HG02885 (cell line): Measurements from ENCODE around the gene TAOK1.
"Not testable (repeated sequence)": the region's sequence is repeated elsewhere in the genome, so short reads cannot be mapped to it uniquely, and the experiment has no call there.

ENCODE experiments used
- ATAC-seq: cut with Tn5 transposase; IDR thresholded peaks from one replicate; pipeline ENCODE4 v1.9.1; 2021; ENCODE audit warnings: mild to moderate bottlenecking; ENCODE audit not compliant: unreplicated experiment, poor library complexity

The TAOK1 gene

GRCh38 chr17:29442451-29442850 lies 52.3 kb downstream of the TAOK1 start:
- no peak for ATAC-seq

GRCh38 chr17:29443041-29443739 lies 53.0 kb downstream of the TAOK1 start:
- ATAC-seq, result no peak

- no peak for ATAC-seq
These were observed 54.4 kb downstream of the TAOK1 start for GRCh38 chr17:29444589-29444988.

DNA sequence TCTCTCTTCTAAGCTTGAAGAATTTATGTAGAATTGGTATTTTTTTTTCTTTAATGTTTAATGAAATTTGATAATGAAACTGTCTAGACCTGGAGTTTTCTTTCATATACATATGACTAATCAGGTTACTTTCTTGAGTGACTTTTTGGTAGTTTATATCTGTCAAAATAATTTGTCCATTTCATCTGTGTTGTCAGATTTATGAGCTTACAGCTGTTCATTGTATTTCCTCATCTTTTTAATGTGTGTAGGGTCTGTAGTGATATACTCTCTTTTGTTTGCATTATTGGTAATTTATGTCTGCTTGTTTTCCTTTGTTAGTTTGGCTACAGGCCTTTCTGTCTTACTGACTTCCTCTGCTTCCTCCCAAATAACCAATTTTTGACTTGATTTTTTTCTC lies 55.7 kb downstream of the TAOK1 start:
- no peak for ATAC-seq

- ATAC-seq, result no peak
These were observed 59.9 kb downstream of the TAOK1 start for GRCh38 chr17:29449865-29450671.

DNA sequence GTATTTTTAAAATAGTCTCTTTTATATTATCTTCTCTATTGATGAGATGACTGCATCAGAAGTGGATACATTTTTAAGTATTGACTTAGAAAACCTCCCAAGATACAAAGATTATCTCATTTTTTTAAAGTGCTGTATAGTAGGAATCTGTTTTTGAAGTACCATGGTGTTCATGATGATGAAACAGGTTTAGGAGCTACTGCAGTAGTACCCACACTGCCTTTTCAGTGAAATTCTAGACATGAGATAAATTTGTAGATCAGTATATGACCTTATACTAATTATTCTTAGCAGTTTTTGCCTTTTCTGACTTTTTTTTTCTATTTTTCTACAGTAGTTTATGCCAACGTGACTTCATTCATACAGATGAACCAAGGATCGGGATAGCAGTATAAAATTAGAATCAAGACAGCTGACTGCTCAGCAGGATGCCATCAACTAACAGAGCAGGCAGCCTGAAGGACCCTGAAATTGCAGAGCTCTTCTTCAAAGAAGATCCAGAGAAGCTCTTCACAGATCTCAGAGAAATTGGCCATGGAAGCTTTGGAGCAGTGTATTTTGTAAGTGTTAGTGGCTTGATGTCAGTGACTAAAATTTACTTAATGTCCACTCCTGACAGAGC lies 61.1 kb downstream of the TAOK1 start:
- ATAC-seq, result no peak

- ATAC-seq, result no peak
These were observed 67.9 kb downstream of the TAOK1 start for GRCh38 chr17:29458066-29458465.

GRCh38 chr17:29461483-29462206 lies 71.5 kb downstream of the TAOK1 start:
- ATAC-seq, result no peak

- ATAC-seq, result no peak
These were observed 79.1 kb downstream of the TAOK1 start for GRCh38 chr17:29469276-29469675.

- ATAC-seq, result not testable (repeated sequence)
These were observed 83.3 kb downstream of the TAOK1 start for GRCh38 chr17:29473437-29473836.

DNA sequence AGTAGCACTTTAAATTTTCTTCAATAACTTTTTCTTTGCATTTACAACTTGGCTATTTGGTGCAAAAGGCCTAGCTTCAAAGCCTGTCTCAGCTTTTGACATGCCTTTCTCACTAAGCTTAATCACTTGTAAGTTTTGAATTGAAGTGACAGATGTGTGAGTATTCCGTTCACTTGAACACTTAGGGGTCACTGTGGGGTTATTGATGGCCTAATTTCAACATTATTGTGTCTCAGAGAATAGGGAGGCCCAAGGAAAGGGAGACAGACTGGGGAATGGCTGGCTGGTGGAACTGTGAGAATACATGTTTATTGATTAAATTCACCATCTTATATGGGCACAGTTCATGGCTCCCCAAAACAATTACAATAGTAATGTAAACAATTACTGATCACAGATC lies 84.1 kb downstream of the TAOK1 start:
- ATAC-seq, result no peak

GRCh38 chr17:29475891-29476290 lies 85.7 kb downstream of the TAOK1 start:
- ATAC-seq, result no peak

GRCh38 chr17:29480249-29480928 lies 90.2 kb downstream of the TAOK1 start:
- not testable (repeated sequence) for ATAC-seq

DNA sequence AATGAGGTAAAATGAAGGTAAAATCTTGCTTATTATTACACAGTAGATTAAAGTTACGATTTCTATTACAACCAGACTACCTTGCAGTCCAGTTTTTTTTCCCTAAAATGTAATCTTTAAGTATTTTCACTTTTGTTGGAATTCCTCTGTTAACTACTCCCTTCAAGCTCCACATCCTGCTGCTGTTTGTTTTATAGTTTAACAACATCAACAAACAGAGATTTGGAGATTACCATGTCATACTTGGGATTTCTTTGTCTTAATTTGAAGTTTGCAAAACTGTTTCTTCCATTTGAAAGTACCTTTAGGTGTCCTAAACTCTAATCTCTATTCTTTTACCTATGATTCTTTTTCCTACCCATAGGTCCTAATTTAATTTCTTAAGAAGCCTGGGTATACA lies 93.3 kb downstream of the TAOK1 start:
- ATAC-seq, result no peak

GRCh38 chr17:29495011-29495410 lies 104.8 kb downstream of the TAOK1 start:
- ATAC-seq, result no peak

DNA sequence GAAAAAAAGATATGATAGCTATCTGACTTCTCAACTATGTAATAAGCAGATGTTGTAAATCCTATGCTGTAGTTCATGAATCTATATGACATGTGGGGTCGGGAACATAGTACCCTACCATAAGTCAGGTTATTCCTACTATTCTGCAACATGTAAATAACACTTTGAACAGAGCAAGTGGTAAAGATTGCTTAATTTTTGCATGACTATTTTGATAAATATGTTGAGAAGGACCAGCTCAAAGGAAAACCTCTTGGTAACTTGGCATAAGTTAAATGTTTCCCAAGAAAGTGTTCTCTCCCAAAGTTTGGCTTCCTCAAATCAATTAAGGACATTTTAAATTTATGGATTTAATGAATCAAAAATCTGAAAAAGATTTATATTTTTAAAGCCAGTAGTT lies 114.5 kb downstream of the TAOK1 start:
- ATAC-seq, result no peak

DNA sequence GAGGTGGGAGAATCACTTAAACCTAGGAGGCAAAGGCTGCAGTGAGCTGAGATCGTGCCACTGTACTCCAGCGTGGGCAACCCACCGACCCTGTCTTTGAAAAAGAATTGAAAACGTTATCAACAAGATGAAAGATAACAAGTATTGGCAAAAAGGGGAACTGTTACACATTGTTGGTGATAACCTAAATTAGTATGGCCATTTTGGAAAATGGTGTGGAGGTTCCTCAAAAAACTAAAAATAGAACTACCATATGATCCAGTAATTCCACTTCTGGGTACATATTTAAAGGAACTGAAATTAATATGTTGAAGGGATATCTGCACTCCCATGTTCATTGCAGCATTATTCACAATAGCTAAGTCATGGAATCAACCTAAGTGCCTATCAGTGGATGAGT lies 115.7 kb downstream of the TAOK1 start:
- no peak for ATAC-seq

- no peak for ATAC-seq
These were observed 120.8 kb downstream of the TAOK1 start for GRCh38 chr17:29510953-29511352.

DNA sequence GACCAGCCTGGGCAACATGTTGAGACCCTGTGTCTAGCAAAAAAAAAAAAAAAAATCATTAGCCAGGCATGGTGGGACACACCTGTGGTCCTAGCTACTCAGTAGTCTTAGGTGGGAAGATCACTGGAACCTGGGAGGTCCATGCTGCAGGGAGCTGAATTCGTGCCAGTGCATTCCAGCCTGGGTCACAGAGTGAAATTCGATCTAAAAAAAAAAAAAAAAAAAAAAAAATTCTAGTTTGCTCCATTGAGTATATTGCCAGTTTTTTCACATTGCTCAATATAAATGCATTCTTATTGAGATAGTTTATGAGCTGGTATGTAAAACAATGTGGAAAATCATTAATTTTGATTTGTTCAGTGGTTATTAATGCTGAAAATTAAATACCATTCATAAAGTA lies 124.6 kb downstream of the TAOK1 start:
- ATAC-seq, result no peak

GRCh38 chr17:29518359-29518758 lies 128.2 kb downstream of the TAOK1 start:
- no peak for ATAC-seq
